HL-60/S4 treated with phorbol 12-myristate 13-acetate at 8.2 ng/mL for 4 days and 3 days (cell line): ENCODE measurements around the gene BORCS8.

ENCODE experiments used
- in situ Hi-C: fragments of 300-500 bp; cut with MboI; formaldehyde crosslinking; loops from 2 replicates; pipeline ENCODE4 v1.15.0; 2022; ENCODE audit warnings: low sequenced_read_pairs

BORCS8 gene

GRCh38 chr19:19214892-19215291, 22.9 kb upstream of the BORCS8 start:
- in situ Hi-C loops, result no loop called here

- in situ Hi-C loops, result no loop called here
Measured at GRCh38 chr19:19214159-19214490, 22.2 kb upstream of the BORCS8 start.

GRCh38 chr19:19213426-19214158, 21.6 kb upstream of the BORCS8 start:
- in situ Hi-C loops, result no loop called here

- in situ Hi-C loops, result no loop called here
Measured at GRCh38 chr19:19212916-19213315, 21.0 kb upstream of the BORCS8 start.

GRCh38 chr19:19211499-19212420, 19.8 kb upstream of the BORCS8 start, which contains the start of gene NCAN:
TSS of gene NCAN (plus strand) at chr19:19211958. CDS start at chr19:19216954, 4,996 bp downstream.
- in situ Hi-C loops, result no loop called here

GRCh38 chr19:19209372-19209771, 17.4 kb upstream of the BORCS8 start:
- in situ Hi-C loops, result no loop called here

- in situ Hi-C loops, result no loop called here
Measured at GRCh38 chr19:19207637-19208572, 16.0 kb upstream of the BORCS8 start.

- in situ Hi-C loops, result no loop called here
Measured at GRCh38 chr19:19206938-19207337, 15.0 kb upstream of the BORCS8 start.

- in situ Hi-C loops, result no loop called here
Measured at GRCh38 chr19:19205416-19206410, 13.8 kb upstream of the BORCS8 start.

GRCh38 chr19:19204181-19204580, 12.2 kb upstream of the BORCS8 start:
- in situ Hi-C loops, result no loop called here

- in situ Hi-C loops, result no loop called here
Measured at GRCh38 chr19:19203012-19203856, 11.3 kb upstream of the BORCS8 start, which contains the start of gene NR2C2AP. TSS of gene NR2C2AP (minus strand) at chr19:19203414. CDS start at chr19:19203060, 354 bp downstream.

- in situ Hi-C loops, result no loop called here
Measured at GRCh38 chr19:19202707-19203011, 10.7 kb upstream of the BORCS8 start.

- in situ Hi-C loops, result no loop called here
Measured at GRCh38 chr19:19201697-19202630, 10.0 kb upstream of the BORCS8 start.

GRCh38 chr19:19193926-19194325, 2.0 kb upstream of the BORCS8 start:
- in situ Hi-C loops, result no loop called here

- in situ Hi-C loops, result no loop called here
Measured at GRCh38 chr19:19192910-19193423, 1.0 kb upstream of the BORCS8 start.

- in situ Hi-C loops, result no loop called here
Measured at GRCh38 chr19:19191768-19192077, 229 bp downstream of the BORCS8 start.

GRCh38 chr19:19186742-19187141, 5.2 kb downstream of the BORCS8 start:
- in situ Hi-C loops, result no loop called here
